B cell (primary cell): ENCODE results near the gene DLGAP5. TPM values are rescaled to one million over a fixed set of nuclear protein-coding genes. Genes with fewer than 3 reads are reported as not detected.
A peak's percentile ranks its signal among the peaks of the same experiment; 100 is the strongest.

Source experiments
- ATAC-seq: fragments of 200-7000 bp; cut with Tn5 transposase; one replicate; pipeline ENCODE4 v1.10.0; 2021; ENCODE audit warnings: low read depth, mild to moderate bottlenecking, moderate number of reproducible peaks, moderate library complexity
- CTCF ChIA-PET: fragments of 350-600 bp; sonication (Branson Sonifier 250); formaldehyde crosslinking; loops from one replicate; lab custom pipeline; 2021; ENCODE audit warnings: antibody characterized with exemption, inconsistent platforms; lab: Charles Lee
- POLR2A ChIA-PET: fragments of 350-600 bp; sonication (Branson Sonifier 250); formaldehyde crosslinking; loops from one replicate; lab custom pipeline; 2021; ENCODE audit warnings: antibody characterized with exemption; lab: Charles Lee
- DNase-seq: peaks from one replicate; pipeline ENCODE4 v3.0.0; 2013
- H2AFZ ChIP-seq: 2 replicates; pipeline ENCODE4 v1.6.1; 2012; ENCODE audit warnings: mild to moderate bottlenecking, low read depth, low read length; ENCODE audit not compliant: insufficient read depth, poor library complexity, severe bottlenecking
- H3K27ac ChIP-seq, 2 donors: 1 replicate in 1 of 2; 2 replicates in 1 of 2; pipeline ENCODE4 v1.5.1; 2012 to 2013; ENCODE audit warnings: low read length in 2 of 2, mild to moderate bottlenecking in 2 of 2, moderate library complexity in 1 of 2
- H3K27me3 ChIP-seq, 4 experiments: fragments of 200-600 bp in 1 of 4; sonication (generic) in 1 of 4; replicated peaks in 1 of 4; 1 replicate in 2 of 4; 2 replicates in 2 of 4; pipeline versions ENCODE4 v1.6.1 to v1.7.0; 2013 to 2016; ENCODE audit warnings: low read length in 3 of 4, mild to moderate bottlenecking in 2 of 4, mixed read lengths in 1 of 4, moderate library complexity in 1 of 4; ENCODE audit not compliant: insufficient read depth in 4 of 4, control insufficient read depth in 3 of 4; ENCODE audit errors: control extremely low read depth in 1 of 4
- H3K36me3 ChIP-seq, 2 experiments: replicated peaks in 1 of 2; 1 replicate in 1 of 2; 2 replicates in 1 of 2; pipeline versions ENCODE4 v1.6.1 to v1.7.1; 2013; ENCODE audit warnings: low read length in 1 of 2; ENCODE audit not compliant: insufficient read depth in 2 of 2, control insufficient read depth in 1 of 2; ENCODE audit errors: control extremely low read depth in 1 of 2, extremely low read depth in 1 of 2
- H3K4me1 ChIP-seq, 2 donors: fragments of 200-600 bp in 1 of 2; sonication (generic) in 1 of 2; 1 replicate in 1 of 2; 2 replicates in 1 of 2; pipeline versions ENCODE4 v1.5.1 to v1.6.1; 2013 to 2017; ENCODE audit warnings: low read length in 2 of 2; ENCODE audit not compliant: control insufficient read depth in 2 of 2, insufficient read depth in 2 of 2
- H3K4me2 ChIP-seq: replicated peaks from 2 replicates; pipeline ENCODE3; 2012; ENCODE audit warnings: mild to moderate bottlenecking, low read depth, low read length; ENCODE audit not compliant: poor library complexity, severe bottlenecking
- H3K4me3 ChIP-seq, 5 experiments: fragments of 200-600 bp in 1 of 5; sonication (generic) in 1 of 5; 1 replicate in 3 of 5; 2 replicates in 2 of 5; pipeline versions ENCODE4 v1.5.1 to v1.7.0; 2011 to 2016; ENCODE audit warnings: low read length in 4 of 5, mild to moderate bottlenecking in 4 of 5, low read depth in 2 of 5, control low read depth in 1 of 5, moderate library complexity in 1 of 5; ENCODE audit not compliant: insufficient read depth in 1 of 5; ENCODE audit errors: control extremely low read depth in 1 of 5, extremely low read depth in 1 of 5
- H3K79me2 ChIP-seq: fragments of 200-600 bp; sonication (generic); one replicate; pipeline ENCODE4 v1.6.0; 2016; ENCODE audit warnings: low read length; ENCODE audit not compliant: control insufficient read depth, insufficient read depth
- H3K9ac ChIP-seq: fragments of 200-600 bp; sonication (generic); 2 replicates; pipeline ENCODE4 v1.6.1; 2017; ENCODE audit warnings: mild to moderate bottlenecking, low read length, moderate library complexity
- H3K9me3 ChIP-seq, 3 donors: one replicate each; pipeline versions ENCODE4 v1.6.1 to v1.7.1; 2013; ENCODE audit warnings: low read length in 2 of 3; ENCODE audit not compliant: control insufficient read depth in 2 of 3, insufficient read depth in 1 of 3; ENCODE audit errors: control extremely low read depth in 1 of 3
- H4K20me1 ChIP-seq: 2 replicates; pipeline ENCODE4 v1.6.0; 2012; ENCODE audit warnings: mild to moderate bottlenecking, low read length; ENCODE audit not compliant: insufficient read depth, control insufficient read depth, poor library complexity, severe bottlenecking
- H3K27ac Mint-ChIP-seq: one replicate; pipeline ENCODE4 v1.8.0; 2021; ENCODE audit warnings: mixed read lengths
- H3K27me3 Mint-ChIP-seq: one replicate; pipeline ENCODE4 v1.8.0; 2021; ENCODE audit warnings: mixed read lengths
- H3K4me1 Mint-ChIP-seq: one replicate; pipeline ENCODE4 v1.8.0; 2021; ENCODE audit warnings: mixed read lengths
- H3K4me3 Mint-ChIP-seq: one replicate; pipeline ENCODE4 v1.8.0; 2021; ENCODE audit warnings: mixed read lengths
- H3K9me3 Mint-ChIP-seq: one replicate; pipeline ENCODE4 v1.8.0; 2022; ENCODE audit warnings: mixed read lengths; ENCODE audit not compliant: insufficient read depth
- EZH2 ChIP-seq: IDR thresholded peaks from 2 replicates; pipeline ENCODE4 v1.6.1; 2012; ENCODE audit warnings: borderline replicate concordance, low read depth, mild to moderate bottlenecking, moderate library complexity, low read length; ENCODE audit not compliant: insufficient read depth, poor library complexity, severe bottlenecking
- WGBS: methylation state at CpG from one replicate; pipeline ENCODE4 v1.1.5; 2013; ENCODE audit warnings: missing lambda C conversion rate; ENCODE audit not compliant: insufficient coverage; 5-methylcytosine and 5-hydroxymethylcytosine counted together
- intact Hi-C: fragments of 100-400 bp; cut with micrococcal nuclease; formaldehyde crosslinking; loops from one replicate; pipeline ENCODE4 v1.10.0; 2022
- polyA plus RNA-seq: library from polyadenylated mRNA; depleted of rRNA; stranded (reverse); fragments of >200 nt; gene quantifications from 2 replicates; pipeline ENCODE4 v1.2.3, GENCODE V29; 2012
- total RNA-seq, 2 donors: library from RNA; stranded (reverse); fragments of 120-200 nt in 1 of 2; gene quantifications; 1 replicate in 1 of 2; 2 replicates in 1 of 2; pipeline versions ENCODE4 v1.2.3 to v1.2.4, GENCODE V29; 2013 to 2022
- TF ChIP-seq, protein P1 (sequence below): fragments of 200-600 bp; IDR thresholded peaks from one replicate; pipeline ENCODE4 v1.8.0; 2022; ENCODE audit warnings: antibody characterized with exemption, mild to moderate bottlenecking

DLGAP5 gene
- total and polyA plus RNA-seq, 2 donors (not counting 1 experiment from before 2014, with no cell fraction given): 0.12 TPM; not detected in 1

DNA sequence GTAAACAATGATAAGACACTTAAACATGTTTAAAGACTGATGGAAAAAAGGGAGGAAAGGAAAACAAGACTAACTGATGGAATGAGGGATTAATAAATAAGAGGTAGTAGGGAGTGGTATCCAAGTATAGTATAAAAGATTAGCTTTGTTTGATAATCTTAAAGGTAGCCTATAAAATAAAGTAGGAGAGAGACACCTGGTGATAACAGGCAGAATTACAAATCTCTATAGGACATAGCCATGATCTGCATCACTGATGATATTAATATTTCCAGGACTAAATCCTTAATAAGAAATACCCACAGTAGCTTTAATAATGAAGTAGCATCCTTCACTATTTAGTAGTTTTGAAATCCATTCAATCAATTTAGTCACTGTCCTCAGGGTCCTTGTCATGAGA lies 30.4 kb downstream of the DLGAP5 start:
- Mint-ChIP-seq H3K27ac (no peak overlapping the region), H3K4me3 (no peak overlapping the region), H3K9me3 (no peaks in the 10 kb centered on the region), H3K27me3 (no peaks in the 10 kb centered on the region), H3K4me1 (peaks cover 2% of the 10 kb centered on the region)
- ATAC-seq (peak; percentile 85), DNase-seq (peak; percentile 60)
- Histone ChIP-seq H3K36me3 (no peaks in the 10 kb centered on the region), H3K27me3 (no peaks in the 10 kb centered on the region), H3K79me2 (no peaks in the 10 kb centered on the region), H3K4me1 (no peaks in the 10 kb centered on the region), H3K9ac (no peak overlapping the region), H4K20me1 (no peaks in the 10 kb centered on the region), H3K27ac (no peak overlapping the region), H3K9me3 (no peaks in the 10 kb centered on the region), H3K4me3 (no peak overlapping the region), H3K4me2 (no peak overlapping the region), H2AFZ (no peak overlapping the region)
- CTCF ChIA-PET: interaction anchor here (0.6 to 5.2 kb wide), 30 partner anchors 9 to 1313 kb away, joined by 3 to 98 read pairs (median 4); partner anchors contain the start of genes GCH1 and MAPK1IP1L
- intact Hi-C loops: loop anchor here (1.0 to 10.0 kb wide), 4 partner anchors 72 to 596 kb away; partner anchors contain the start of genes GCH1, MAPK1IP1L and SAMD4A
- POLR2A ChIA-PET: interaction anchor here (0.7 to 1.0 kb wide), 3 partner anchors 110 to 463 kb away, joined by 3 to 9 read pairs (median 6); partner anchors contain the start of gene MAPK1IP1L
- no peak for TF ChIP-seq EZH2
- TF ChIP-seq, protein P1, sequence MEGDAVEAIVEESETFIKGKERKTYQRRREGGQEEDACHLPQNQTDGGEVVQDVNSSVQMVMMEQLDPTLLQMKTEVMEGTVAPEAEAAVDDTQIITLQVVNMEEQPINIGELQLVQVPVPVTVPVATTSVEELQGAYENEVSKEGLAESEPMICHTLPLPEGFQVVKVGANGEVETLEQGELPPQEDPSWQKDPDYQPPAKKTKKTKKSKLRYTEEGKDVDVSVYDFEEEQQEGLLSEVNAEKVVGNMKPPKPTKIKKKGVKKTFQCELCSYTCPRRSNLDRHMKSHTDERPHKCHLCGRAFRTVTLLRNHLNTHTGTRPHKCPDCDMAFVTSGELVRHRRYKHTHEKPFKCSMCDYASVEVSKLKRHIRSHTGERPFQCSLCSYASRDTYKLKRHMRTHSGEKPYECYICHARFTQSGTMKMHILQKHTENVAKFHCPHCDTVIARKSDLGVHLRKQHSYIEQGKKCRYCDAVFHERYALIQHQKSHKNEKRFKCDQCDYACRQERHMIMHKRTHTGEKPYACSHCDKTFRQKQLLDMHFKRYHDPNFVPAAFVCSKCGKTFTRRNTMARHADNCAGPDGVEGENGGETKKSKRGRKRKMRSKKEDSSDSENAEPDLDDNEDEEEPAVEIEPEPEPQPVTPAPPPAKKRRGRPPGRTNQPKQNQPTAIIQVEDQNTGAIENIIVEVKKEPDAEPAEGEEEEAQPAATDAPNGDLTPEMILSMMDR: peak; percentile 74

DNA sequence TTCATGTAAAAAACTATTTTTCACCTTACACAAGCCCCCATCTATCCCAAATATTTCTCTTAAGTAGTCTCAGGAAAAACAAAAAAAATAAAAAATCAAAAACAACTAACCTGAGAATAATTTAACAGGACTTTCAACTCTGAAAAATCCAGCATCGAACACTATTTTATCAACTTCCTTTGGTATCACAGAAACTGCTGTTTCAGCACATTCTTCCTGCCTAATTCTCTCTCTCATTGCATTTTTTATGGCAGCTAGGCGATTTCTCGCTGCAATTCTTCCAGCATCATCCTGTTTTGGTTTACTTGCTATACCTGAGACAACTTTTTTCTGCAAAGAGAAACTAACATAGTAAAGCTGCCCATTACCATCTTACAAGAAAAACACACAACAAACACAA lies 33.0 kb downstream of the DLGAP5 start:
- Mint-ChIP-seq H3K4me1 (peaks cover 2% of the 10 kb centered on the region), H3K9me3 (no peaks in the 10 kb centered on the region), H3K27ac (no peak overlapping the region), H3K27me3 (no peaks in the 10 kb centered on the region), H3K4me3 (no peak overlapping the region)
- TF ChIP-seq EZH2: no peak
- TF ChIP-seq, protein P1: no peak
- Histone ChIP-seq H3K36me3 (no peaks in the 10 kb centered on the region), H3K4me2 (no peak overlapping the region), H3K27me3 (no peaks in the 10 kb centered on the region), H3K9me3 (no peaks in the 10 kb centered on the region), H3K79me2 (no peaks in the 10 kb centered on the region), H4K20me1 (no peaks in the 10 kb centered on the region), H3K9ac (no peak overlapping the region), H3K4me3 (no peak overlapping the region), H3K4me1 (no peaks in the 10 kb centered on the region), H2AFZ (no peak overlapping the region), H3K27ac (no peak overlapping the region)
- DNase-seq: no peak
- intact Hi-C loops: no loop called here
- no peak for ATAC-seq
- CTCF ChIA-PET: interaction anchor here (0.7 to 5.2 kb wide), 5 partner anchors 22 to 107 kb away, joined by 3 to 98 read pairs (median 29); partner anchors contain the start of gene MAPK1IP1L
- POLR2A ChIA-PET: no interaction called here
- WGBS: 97% methylated on average over 3 of the region's 3 CpGs
